H1 (cell line): ENCODE measurements around the gene KRT17. TPM values are rescaled to one million over a fixed set of nuclear protein-coding genes. Genes with fewer than 3 reads are reported as not detected.

Source experiments
- CTCF ChIA-PET: fragments of 300-600 bp; sonication (Branson Sonifier 250); formaldehyde crosslinking; loops from one replicate; lab custom pipeline; 2021; ENCODE audit not compliant: partially characterized antibody; lab: Charles Lee
- POLR2A ChIA-PET: fragments of 300-600 bp; sonication (Branson Sonifier 250); formaldehyde crosslinking; loops from one replicate; lab custom pipeline; 2021; ENCODE audit warnings: inconsistent platforms; ENCODE audit not compliant: partially characterized antibody; lab: Charles Lee
- DNase-seq, 2 experiments: peaks; one replicate each; pipeline versions ENCODE4 v3.0.0 to v3.0.0-alpha.2; 2010 to 2022; ENCODE audit warnings: low spot score in 2 of 2, low read depth in 1 of 2, mixed read lengths in 1 of 2
- FAIRE-seq: peaks from 2 replicates; lab custom pipeline; 2011; peaks lifted over from hg19 to GRCh38; lab: Jason Lieb, UNC
- H2AFZ ChIP-seq: 2 replicates; pipeline ENCODE4 v1.8.1; 2012; ENCODE audit warnings: low read length, inconsistent platforms
- H2AK5ac ChIP-seq: 2 replicates; pipeline ENCODE4 v1.6.1; 2013; ENCODE audit warnings: low read depth, low read length
- H2BK120ac ChIP-seq: replicated peaks from 2 replicates; pipeline ENCODE3; 2013; ENCODE audit warnings: low read depth, low read length, inconsistent platforms
- H2BK12ac ChIP-seq: 2 replicates; pipeline ENCODE4 v1.6.1; 2013; ENCODE audit warnings: low read depth, low read length
- H2BK15ac ChIP-seq: 2 replicates; pipeline ENCODE4 v1.6.1; 2013; ENCODE audit warnings: low read length
- H2BK20ac ChIP-seq: 2 replicates; pipeline ENCODE4 v1.6.1; 2013; ENCODE audit warnings: low read length
- H2BK5ac ChIP-seq: 2 replicates; pipeline ENCODE4 v1.6.1; 2013; ENCODE audit warnings: low read depth, low read length
- H3K14ac ChIP-seq: 2 replicates; pipeline ENCODE4 v1.6.1; 2013; ENCODE audit warnings: inconsistent platforms; ENCODE audit not compliant: insufficient read length
- H3K18ac ChIP-seq: 2 replicates; pipeline ENCODE4 v1.6.1; 2013; ENCODE audit warnings: low read length; ENCODE audit errors: extremely low read depth
- H3K23ac ChIP-seq: 2 replicates; pipeline ENCODE4 v1.6.1; 2013; ENCODE audit warnings: inconsistent platforms; ENCODE audit not compliant: insufficient read length
- H3K23me2 ChIP-seq: 2 replicates; pipeline ENCODE4 v1.6.1; 2013; ENCODE audit warnings: low read depth, low read length
- H3K27ac ChIP-seq: 2 replicates; pipeline ENCODE4 v1.6.1; 2011; ENCODE audit warnings: low read depth, low read length, inconsistent platforms
- H3K27me3 ChIP-seq, 4 experiments: replicated peaks in 1 of 4; 1 replicate in 1 of 4; 2 replicates in 3 of 4; pipeline versions ENCODE4 v1.6.1 to v1.8.1; 2011 to 2013; ENCODE audit warnings: low read length in 3 of 4, mild to moderate bottlenecking in 3 of 4, inconsistent platforms in 2 of 4, mixed read lengths in 2 of 4, moderate library complexity in 1 of 4; ENCODE audit not compliant: control insufficient read depth in 3 of 4, insufficient read depth in 3 of 4; ENCODE audit errors: extremely low read depth in 1 of 4
- H3K36me3 ChIP-seq, 4 experiments: 2 replicates each; pipeline versions ENCODE4 v1.6.1 to v1.8.1; 2011 to 2013; ENCODE audit warnings: mild to moderate bottlenecking in 4 of 4, low read length in 3 of 4, moderate library complexity in 2 of 4, control low read depth in 1 of 4, inconsistent platforms in 1 of 4; ENCODE audit not compliant: insufficient read depth in 4 of 4, control insufficient read depth in 2 of 4
- H3K4ac ChIP-seq: replicated peaks from 2 replicates; pipeline ENCODE3; 2013; ENCODE audit warnings: low read length, low read depth, mixed read lengths, inconsistent platforms; ENCODE audit not compliant: insufficient read length
- H3K4me1 ChIP-seq, 4 experiments: replicated peaks in 1 of 4; 1 replicate in 1 of 4; 2 replicates in 3 of 4; pipeline versions ENCODE4 v1.6.1 to v1.8.1; 2011 to 2013; ENCODE audit warnings: low read length in 3 of 4, inconsistent platforms in 2 of 4, mixed read lengths in 1 of 4; ENCODE audit not compliant: insufficient read depth in 4 of 4, control insufficient read depth in 3 of 4
- H3K4me2 ChIP-seq, 2 experiments: 2 replicates each; pipeline versions ENCODE4 v1.6.1 to v1.8.1; 2011 to 2013; ENCODE audit warnings: low read depth in 2 of 2, low read length in 2 of 2, control low read depth in 1 of 2, inconsistent platforms in 1 of 2, mild to moderate bottlenecking in 1 of 2; ENCODE audit not compliant: insufficient read depth in 1 of 2
- H3K4me3 ChIP-seq, 4 experiments: fragments of 200-600, 300-600 bp in 1 of 4; sonication (generic), shearing (Covaris generic), sonication (Bioruptor Twin) in 1 of 4; 2 replicates each; pipeline versions ENCODE4 v1.5.1 to v1.8.1; 2011 to 2016; ENCODE audit warnings: low read length in 4 of 4, low read depth in 3 of 4, control low read depth in 2 of 4, inconsistent platforms in 2 of 4, mild to moderate bottlenecking in 2 of 4, mixed read lengths in 1 of 4, moderate library complexity in 1 of 4; ENCODE audit not compliant: insufficient read depth in 2 of 4; ENCODE audit errors: extremely low read depth in 1 of 4
- H3K56ac ChIP-seq: replicated peaks from 2 replicates; pipeline ENCODE3; 2013; ENCODE audit warnings: low read depth, mild to moderate bottlenecking, mixed read lengths, low read length, inconsistent platforms; ENCODE audit not compliant: insufficient read length
- H3K79me1 ChIP-seq: 2 replicates; pipeline ENCODE4 v1.6.1; 2013; ENCODE audit warnings: low read depth, low read length, control low read depth
- H3K79me2 ChIP-seq, 2 experiments: 2 replicates each; pipeline versions ENCODE4 v1.6.1 to v1.8.1; 2012 to 2013; ENCODE audit warnings: low read length in 2 of 2, mild to moderate bottlenecking in 2 of 2, inconsistent platforms in 1 of 2; ENCODE audit not compliant: insufficient read depth in 2 of 2, control insufficient read depth in 1 of 2
- H3K9ac ChIP-seq, 4 experiments: replicated peaks in 1 of 4; 1 replicate in 1 of 4; 2 replicates in 3 of 4; pipeline versions ENCODE4 v1.6.1 to v1.8.1; 2011 to 2013; ENCODE audit warnings: low read depth in 3 of 4, low read length in 3 of 4, control low read depth in 2 of 4, mild to moderate bottlenecking in 2 of 4, moderate library complexity in 2 of 4, inconsistent platforms in 1 of 4; ENCODE audit errors: extremely low read depth in 1 of 4
- H3K9me3 ChIP-seq, 2 experiments: 2 replicates each; pipeline versions ENCODE4 v1.6.1 to v1.8.1; 2012 to 2013; ENCODE audit warnings: mild to moderate bottlenecking in 2 of 2, moderate library complexity in 2 of 2, control low read depth in 1 of 2, inconsistent platforms in 1 of 2, low read depth in 1 of 2, low read length in 1 of 2, mixed read lengths in 1 of 2; ENCODE audit not compliant: insufficient read depth in 2 of 2
- H4K20me1 ChIP-seq, 2 experiments: replicated peaks in 1 of 2; 2 replicates each; pipeline versions ENCODE3 to v1.8.1; 2011 to 2013; ENCODE audit warnings: inconsistent platforms in 2 of 2, low read length in 2 of 2, mild to moderate bottlenecking in 1 of 2; ENCODE audit not compliant: insufficient read depth in 2 of 2, control insufficient read depth in 1 of 2
- H4K5ac ChIP-seq: 2 replicates; pipeline ENCODE4 v1.6.1; 2013; ENCODE audit warnings: low read length, low read depth, mixed read lengths, inconsistent platforms; ENCODE audit not compliant: insufficient read length
- H4K8ac ChIP-seq: 2 replicates; pipeline ENCODE4 v1.8.0; 2013; ENCODE audit warnings: mild to moderate bottlenecking, moderate library complexity, low read length, inconsistent platforms; ENCODE audit not compliant: insufficient read depth; ENCODE audit errors: extremely low read depth
- H4K91ac ChIP-seq: replicated peaks from 2 replicates; pipeline ENCODE3; 2013; ENCODE audit warnings: low read length, mixed read lengths, inconsistent platforms; ENCODE audit not compliant: insufficient read length
- CBX5 ChIP-seq: fragments of 300-800, 300-1000 bp; sonication (generic); IDR thresholded peaks from 2 replicates; pipeline ENCODE4 v1.7.1; 2016; ENCODE audit warnings: antibody characterized with exemption, low read length, low read depth
- CBX8 ChIP-seq: fragments of 300-800, 300-1000 bp; sonication (generic); IDR thresholded peaks from 2 replicates; pipeline ENCODE4 v1.7.1; 2016; ENCODE audit warnings: low read depth, low read length, borderline replicate concordance
- CREB1 ChIP-seq: IDR thresholded peaks from 2 replicates; pipeline ENCODE4 v1.6.1; 2012; ENCODE audit warnings: inconsistent platforms
- GTF2F1 ChIP-seq: IDR thresholded peaks from 2 replicates; pipeline ENCODE4 v1.6.1; 2012; ENCODE audit warnings: low read depth, low read length, improper control_type of control experiment, borderline replicate concordance
- HDAC2 ChIP-seq, 2 experiments: fragments of 300-600 bp in 1 of 2; sonication (generic) in 1 of 2; IDR thresholded peaks; 2 replicates each; pipeline ENCODE4 v1.6.1; 2011 to 2012; ENCODE audit warnings: low read depth in 2 of 2, low read length in 2 of 2, mild to moderate bottlenecking in 2 of 2, moderate library complexity in 2 of 2, borderline replicate concordance in 1 of 2, inconsistent platforms in 1 of 2
- NANOG ChIP-seq: IDR thresholded peaks from 2 replicates; pipeline ENCODE4 v1.6.1; 2011; ENCODE audit warnings: low read length, low read depth, mild to moderate bottlenecking, inconsistent platforms; ENCODE audit not compliant: insufficient read depth, poor library complexity, severe bottlenecking
- NRF1 ChIP-seq: IDR thresholded peaks from 2 replicates; pipeline ENCODE4 v1.6.1; 2011; ENCODE audit warnings: mild to moderate bottlenecking, low read depth, low read length, improper control_type of control experiment
- RBBP5 ChIP-seq: IDR thresholded peaks from 2 replicates; pipeline ENCODE4 v1.7.1; 2012; ENCODE audit warnings: low read depth, mild to moderate bottlenecking, inconsistent platforms, low read length, moderate library complexity, borderline replicate concordance
- RNF2 ChIP-seq: fragments of 200-900, 300-1000 bp; sonication (generic); IDR thresholded peaks from 2 replicates; pipeline ENCODE4 v1.7.1; 2016; ENCODE audit warnings: borderline replicate concordance, low read depth, mild to moderate bottlenecking, antibody characterized with exemption, low read length; ENCODE audit not compliant: poor library complexity, severe bottlenecking; ENCODE audit errors: missing control alignments
- SP2 ChIP-seq: IDR thresholded peaks from 2 replicates; pipeline ENCODE4 v1.6.1; 2012; ENCODE audit warnings: mild to moderate bottlenecking, low read length, inconsistent platforms
- SP4 ChIP-seq: IDR thresholded peaks from 2 replicates; pipeline ENCODE4 v1.6.1; 2012; ENCODE audit warnings: low read length, inconsistent platforms
- SRF ChIP-seq: IDR thresholded peaks from 2 replicates; pipeline ENCODE4 v1.6.1; 2011; ENCODE audit warnings: mild to moderate bottlenecking, low read depth, low read length, moderate library complexity
- TBP ChIP-seq: IDR thresholded peaks from 2 replicates; pipeline ENCODE4 v1.6.1; 2011; ENCODE audit warnings: low read depth, low read length, improper control_type of control experiment
- WGBS, 2 experiments: shearing (Covaris generic) in 1 of 2; methylation state at CpG; one replicate each; pipeline versions ENCODE4 v1.1.6 to v1.1.7; 2013 to 2015; ENCODE audit warnings: low lambda C conversion rate in 2 of 2, mixed read lengths in 2 of 2, inconsistent platforms in 1 of 2, low coverage in 1 of 2, missing lambda C conversion rate in 1 of 2; ENCODE audit not compliant: insufficient replicate concordance in 2 of 2, insufficient coverage in 1 of 2, insufficient read length in 1 of 2; ENCODE audit errors: extremely low coverage in 1 of 2, missing lambda C conversion rate in 1 of 2; 5-methylcytosine and 5-hydroxymethylcytosine counted together
- polyA plus RNA-seq, 7 experiments: library from polyadenylated mRNA; depleted of rRNA in 3 of 7; stranded (reverse) in 5 of 7; unstranded in 2 of 7; fragments of >200 nt in 5 of 7; fragments of 200-250 nt in 2 of 7; gene quantifications; 1 replicate in 5 of 7; 2 replicates in 1 of 7; 4 replicates in 1 of 7; pipeline versions ENCODE4 v1.2.1 to v1.2.3, GENCODE V29; 2011 to 2013; ENCODE audit warnings: missing spikeins in 2 of 7, mixed read lengths in 2 of 7
- total RNA-seq: library from RNA; stranded (reverse); fragmentation: NEBNext Ultra II Directional; extraction: Animal tissue kit (Norgen Biotek cat#: 25700); gene quantifications from 2 replicates; pipeline ENCODE4 v1.2.1, GENCODE V29; 2021

The KRT17 gene
- total and polyA plus RNA-seq, 2 of the 8 experiments (the other 6 are each of a cell fraction or from before 2014, with no cell fraction given) = 0.50 to 0.95 TPM

GRCh38 chr17:41610965-41611640 lies 13.3 kb downstream of the KRT17 start:
- H3K4me2 ChIP-seq = no peak overlapping the region
- DNase-seq (no peak), FAIRE-seq (no peak)
- H4K5ac ChIP-seq = no peak overlapping the region
- no peak overlapping the region for H3K23ac ChIP-seq
- no peak overlapping the region for H4K91ac ChIP-seq
- no peaks in the 10 kb centered on the region for H3K23me2 ChIP-seq
- no peak overlapping the region for H2BK5ac ChIP-seq
- 0 out of 2 replicates have a peak overlapping the region, but pooled peaks have one; percentile 72 for H2BK20ac ChIP-seq
- H3K27me3 ChIP-seq = no peaks in the 10 kb centered on the region
- no peaks in the 10 kb centered on the region for H3K79me2 ChIP-seq
- peaks cover 0 to 2% of the 10 kb centered on the region in 2 experiments; a peak in 1 of 4 replicates for H3K9me3 ChIP-seq
- H3K4ac ChIP-seq = no peak overlapping the region
- WGBS, 2 experiments = 91% methylated on average over 25 of the region's 25 CpGs; no CpG with 5 or more reads in 1 of the 2 experiments
- no peak overlapping the region for H3K56ac ChIP-seq
- POLR2A ChIA-PET = interaction anchor here (1.2 to 2.2 kb wide), 2 partner anchors 81 to 83 kb away, joined by 3 to 7 read pairs; partner anchors contain the start of gene KRT19
- no peak overlapping the region for H2BK120ac ChIP-seq
- H3K27ac ChIP-seq = no peak overlapping the region
- no peak overlapping the region for H3K18ac ChIP-seq
- H4K8ac ChIP-seq = no peak overlapping the region
- no peaks in the 10 kb centered on the region for H4K20me1 ChIP-seq
- H2BK15ac ChIP-seq = no peak overlapping the region
- H2AFZ ChIP-seq = no peak overlapping the region
- no peak overlapping the region for H2BK12ac ChIP-seq
- no peak overlapping the region for H3K9ac ChIP-seq
- H3K36me3 ChIP-seq = no peaks in the 10 kb centered on the region
- no peak overlapping the region for H2AK5ac ChIP-seq
- no peak overlapping the region for H3K4me3 ChIP-seq
- no peak overlapping the region for H3K14ac ChIP-seq
- CTCF ChIA-PET = interaction anchor here (0.8 to 5.7 kb wide), 26 partner anchors 8 to 254 kb away, joined by 3 to 43 read pairs (median 5); no protein-coding TSS in a partner anchor
- no peaks in the 10 kb centered on the region for H3K79me1 ChIP-seq
- peaks cover 0 to 4% (median under 1%) of the 10 kb centered on the region in 4 experiments; a peak in 1 of 7 replicates for H3K4me1 ChIP-seq
- no peak for TF ChIP-seq SRF
- no peak for TF ChIP-seq NANOG
- TF ChIP-seq GTF2F1 = no peak
- TF ChIP-seq SP2 = no peak
- TF ChIP-seq HDAC2 (IDR thresholded peaks at IDR 0.05; ENCODE audit: borderline replicate concordance in 1 of 2, low read depth in 2 of 2, low read length in 2 of 2) = no peak
- TF ChIP-seq RNF2 = no peak
- no peak for TF ChIP-seq SP4
- TF ChIP-seq TBP = no peak
- TF ChIP-seq RBBP5 = no peak
- no peak for TF ChIP-seq CBX8
- TF ChIP-seq CREB1 = no peak
- no peak for TF ChIP-seq NRF1
- no peak for TF ChIP-seq CBX5
